H1 (cell line): ENCODE results near the gene NDUFAF8. TPM values are rescaled to one million over a fixed set of nuclear protein-coding genes. Genes with fewer than 3 reads are reported as not detected.

Experiments used
- polyA plus RNA-seq, 7 experiments: library from polyadenylated mRNA; depleted of rRNA in 3 of 7; stranded (reverse) in 5 of 7; unstranded in 2 of 7; fragments of >200 nt in 5 of 7; fragments of 200-250 nt in 2 of 7; gene quantifications; 1 replicate in 5 of 7; 2 replicates in 1 of 7; 4 replicates in 1 of 7; pipeline versions ENCODE4 v1.2.1 to v1.2.3, GENCODE V29; 2011 to 2013; ENCODE audit warnings: missing spikeins in 2 of 7, mixed read lengths in 2 of 7
- total RNA-seq: library from RNA; stranded (reverse); fragmentation: NEBNext Ultra II Directional; extraction: Animal tissue kit (Norgen Biotek cat#: 25700); gene quantifications from 2 replicates; pipeline ENCODE4 v1.2.1, GENCODE V29; 2021

NDUFAF8 gene
- total and polyA plus RNA-seq, 2 of the 8 experiments (the other 6 are each of a cell fraction or from before 2014, with no cell fraction given) = 48.9 to 91.1 TPM

Other genes with a start within 250 kb of the NDUFAF8 start
- gene CHMP6, start 247.5 kb upstream of the NDUFAF8 start, total RNA-seq = 15.7 and 16.0 TPM in 2 replicates
- gene CHMP6, start 247.5 kb upstream of the NDUFAF8 start, polyA plus RNA-seq (2011; rRNA removed) = 24.3 and 28.9 TPM in 2 replicates
- gene BAIAP2, start 204.2 kb upstream of the NDUFAF8 start, total RNA-seq = 18.4 and 22.8 TPM in 2 replicates
- gene BAIAP2, start 204.2 kb upstream of the NDUFAF8 start, polyA plus RNA-seq (2011; rRNA removed) = 10.0 and 19.8 TPM in 2 replicates
- not detected in 2 replicates for gene PVALEF, start 73.8 kb upstream of the NDUFAF8 start, total RNA-seq
- 0.03 and 0.05 TPM in 2 replicates for gene PVALEF, start 73.8 kb upstream of the NDUFAF8 start, polyA plus RNA-seq (2011; rRNA removed)
- gene AATK, start 73.1 kb upstream of the NDUFAF8 start, total RNA-seq = 3.2 and 3.5 TPM in 2 replicates
- gene AATK, start 73.1 kb upstream of the NDUFAF8 start, polyA plus RNA-seq (2011; rRNA removed) = 1.7 and 3.6 TPM in 2 replicates
- 22.5 and 23.2 TPM in 2 replicates for gene CEP131, start 16.4 kb upstream of the NDUFAF8 start, total RNA-seq
- gene CEP131, start 16.4 kb upstream of the NDUFAF8 start, polyA plus RNA-seq (2011; rRNA removed) = 5.9 and 11.5 TPM in 2 replicates
- 22.9 and 26.0 TPM in 2 replicates for gene TEPSIN, start 263 bp upstream of the NDUFAF8 start, total RNA-seq
- 28.0 and 59.8 TPM in 2 replicates for gene TEPSIN, start 263 bp upstream of the NDUFAF8 start, polyA plus RNA-seq (2011; rRNA removed)
- 35.7 and 41.0 TPM in 2 replicates for gene SLC38A10, start 56.0 kb downstream of the NDUFAF8 start, total RNA-seq
- gene SLC38A10, start 56.0 kb downstream of the NDUFAF8 start, polyA plus RNA-seq (2011; rRNA removed) = 26.4 and 44.4 TPM in 2 replicates
- gene BAHCC1, start 156.1 kb downstream of the NDUFAF8 start, total RNA-seq = 0.58 and 0.71 TPM in 2 replicates
- 0.26 and 0.61 TPM in 2 replicates for gene BAHCC1, start 156.1 kb downstream of the NDUFAF8 start, polyA plus RNA-seq (2011; rRNA removed)